COLO668 (cell line): ENCODE data around the gene C1orf50.
A peak's percentile ranks its signal among the peaks of the same experiment; 100 is the strongest.
"Not testable (repeated sequence)": the region's sequence is repeated elsewhere in the genome, so short reads cannot be mapped to it uniquely, and the experiment has no call there.

Source experiments
- DNase-seq: peaks from one replicate; lab custom pipeline; 2025; ENCODE audit not compliant: unreplicated experiment; lab: John Stamatoyannopoulos, UW

Gene C1orf50

GRCh38 chr1:42766741-42767509, at the start of gene C1orf50, which contains the start of gene P3H1:
C1orf50 (plus strand) TSS chr1:42767249; CDS start chr1:42767312, 63 bp downstream.
P3H1 (minus strand) TSS chr1:42767028; CDS start chr1:42766971, 57 bp downstream.
- DNase-seq: peak; percentile 100

- DNase-seq: peak; percentile 84
These were observed 46.2 kb upstream of the C1orf50 start for GRCh38 chr1:42720868-42721267.

GRCh38 chr1:42721926-42722325, 45.1 kb upstream of the C1orf50 start:
- no peak for DNase-seq

- DNase-seq: not testable (repeated sequence)
These were observed 44.6 kb upstream of the C1orf50 start for GRCh38 chr1:42722403-42722802.

GRCh38 chr1:42723511-42723910, 43.5 kb upstream of the C1orf50 start:
- no peak for DNase-seq

GRCh38 chr1:42725820-42726219, 41.2 kb upstream of the C1orf50 start:
- DNase-seq: not testable (repeated sequence)

- no peak for DNase-seq
These were observed 37.0 kb upstream of the C1orf50 start for GRCh38 chr1:42730002-42730401.

GRCh38 chr1:42730988-42731387, 36.1 kb upstream of the C1orf50 start:
- DNase-seq: peak; percentile 66

- no peak for DNase-seq
These were observed 35.5 kb upstream of the C1orf50 start for GRCh38 chr1:42731585-42731984.

GRCh38 chr1:42732126-42732680, 34.8 kb upstream of the C1orf50 start:
- no peak for DNase-seq

GRCh38 chr1:42733415-42734200, 33.4 kb upstream of the C1orf50 start:
- no peak for DNase-seq

- DNase-seq: no peak
These were observed 32.6 kb upstream of the C1orf50 start for GRCh38 chr1:42734201-42735035.

GRCh38 chr1:42735056-42735455, 32.0 kb upstream of the C1orf50 start:
- no peak for DNase-seq

- DNase-seq: no peak
These were observed 31.5 kb upstream of the C1orf50 start for GRCh38 chr1:42735477-42736105.

GRCh38 chr1:42736152-42736551, 30.9 kb upstream of the C1orf50 start:
- DNase-seq: peak; percentile 42

GRCh38 chr1:42736571-42737200, 30.4 kb upstream of the C1orf50 start:
- no peak for DNase-seq

- DNase-seq: peak; percentile 40
These were observed 29.8 kb upstream of the C1orf50 start for GRCh38 chr1:42737257-42737656.

- DNase-seq: no peak
These were observed 28.9 kb upstream of the C1orf50 start for GRCh38 chr1:42737986-42738677.

- no peak for DNase-seq
These were observed 28.3 kb upstream of the C1orf50 start for GRCh38 chr1:42738678-42739226.
